GM20431 (cell line): ENCODE data around the gene ATP8A2.

ENCODE experiments used
- in situ Hi-C: fragments of 300-500 bp; cut with MseI, MboI; formaldehyde crosslinking; loops from one replicate; pipeline ENCODE4 v1.15.0; 2020; ENCODE audit warnings: low sequenced_read_pairs; ENCODE audit not compliant: unreplicated experiment

Gene ATP8A2

DNA sequence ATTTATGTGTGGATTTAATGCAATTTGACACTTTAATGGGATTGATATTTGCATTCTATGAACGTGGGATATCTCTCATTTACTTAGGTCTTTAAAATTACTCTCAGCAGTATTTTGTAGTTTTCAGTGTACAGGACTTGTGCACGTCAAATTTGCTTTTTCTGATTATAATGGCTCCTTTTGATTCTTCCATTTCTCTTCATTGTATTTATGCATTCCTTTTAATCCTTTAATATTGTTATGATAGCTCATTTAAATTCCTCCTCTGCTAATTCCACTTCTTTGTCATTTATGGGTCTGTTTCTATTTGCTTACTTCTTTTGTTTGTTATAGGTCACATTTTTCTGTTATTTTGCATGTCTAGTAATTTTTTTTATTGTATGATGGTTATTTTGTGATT, 226.6 kb downstream of the ATP8A2 start:
- in situ Hi-C loops, result no loop called here

DNA sequence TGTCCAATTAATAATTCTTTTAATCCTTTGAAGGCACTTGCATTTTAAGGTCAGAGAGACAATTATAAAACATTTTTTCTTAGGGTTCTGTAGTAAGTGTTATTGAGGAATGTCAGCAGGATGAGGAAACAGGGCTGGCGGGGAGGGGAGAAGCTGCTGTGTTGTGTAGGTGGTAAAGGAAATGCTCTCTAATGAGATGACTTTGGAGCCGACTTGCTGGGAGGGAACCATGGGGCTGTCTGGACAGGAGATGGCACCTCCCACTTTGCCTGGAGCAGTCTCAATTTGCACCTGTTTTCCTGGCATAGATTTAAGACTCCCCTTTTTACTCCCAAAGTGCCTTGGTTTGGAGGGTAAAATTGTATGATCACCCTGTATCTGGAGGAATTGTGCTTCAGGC, 230.4 kb downstream of the ATP8A2 start:
- in situ Hi-C loops, result no loop called here

DNA sequence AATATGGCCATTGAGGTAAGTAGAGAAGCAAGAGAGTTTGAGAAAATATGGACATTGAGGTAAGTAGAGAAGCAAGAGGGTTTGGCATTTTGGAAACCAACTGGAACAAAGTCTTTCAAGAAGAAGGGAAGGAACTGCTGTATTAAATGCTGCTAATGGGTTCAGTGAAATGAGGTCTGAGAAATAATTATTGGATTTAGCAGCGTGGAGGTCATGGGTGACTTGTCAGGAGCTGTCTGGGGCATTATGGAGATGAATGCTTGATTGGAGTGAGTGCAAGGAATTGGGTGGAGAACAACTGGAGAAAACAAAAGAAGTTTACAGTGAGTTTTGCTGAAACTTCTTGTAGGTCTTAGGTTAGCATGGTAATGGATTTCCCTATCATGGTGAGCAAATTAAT, 232.3 kb downstream of the ATP8A2 start:
- in situ Hi-C loops, result no loop called here

GRCh38 chr13:25607096-25607495, 235.3 kb downstream of the ATP8A2 start:
- in situ Hi-C loops, result no loop called here

- in situ Hi-C loops, result no loop called here
Measured at GRCh38 chr13:25608181-25608580, 236.4 kb downstream of the ATP8A2 start.

DNA sequence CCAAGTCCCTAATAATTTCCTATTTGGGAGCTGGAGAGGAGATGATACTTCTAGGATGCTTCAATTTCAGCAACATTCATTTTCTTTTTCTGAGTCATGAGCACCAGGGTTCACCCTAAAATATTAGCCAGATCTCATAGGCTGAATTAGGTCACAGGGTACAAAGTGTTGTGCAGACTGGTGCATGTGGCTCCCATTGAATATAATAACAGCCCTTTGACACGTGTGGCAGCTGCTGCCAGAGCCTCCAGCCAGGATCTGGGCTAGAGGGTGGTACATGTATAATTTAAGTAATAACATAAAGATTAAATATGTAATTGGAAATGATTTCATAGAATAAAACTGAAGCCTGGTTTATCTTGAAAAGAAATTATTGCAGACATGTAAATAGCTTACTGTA, 244.9 kb downstream of the ATP8A2 start:
- in situ Hi-C loops, result no loop called here

DNA sequence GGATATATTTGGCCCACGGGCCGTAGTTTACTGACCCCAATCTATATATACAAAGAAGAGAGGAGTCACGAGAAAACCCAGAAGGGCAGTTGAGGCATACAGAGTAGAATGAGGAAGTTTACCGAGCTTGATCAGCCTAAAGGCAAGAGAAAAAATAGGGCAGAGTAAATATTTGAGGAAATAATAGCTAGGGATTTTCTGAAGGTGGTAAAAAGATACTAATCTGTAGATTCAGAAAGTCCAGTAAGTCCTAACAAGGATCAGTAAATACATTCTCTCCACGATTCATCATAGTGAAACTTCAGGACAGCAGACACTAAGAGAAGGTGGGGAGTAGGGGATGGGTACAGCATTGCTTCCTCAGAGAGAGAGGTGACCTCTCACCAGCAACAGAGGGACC, 248.1 kb downstream of the ATP8A2 start:
- in situ Hi-C loops, result no loop called here

- in situ Hi-C loops, result no loop called here
Measured at GRCh38 chr13:25625414-25625813, 253.6 kb downstream of the ATP8A2 start.

- in situ Hi-C loops, result no loop called here
Measured at GRCh38 chr13:25630329-25630900, 258.6 kb downstream of the ATP8A2 start.

GRCh38 chr13:25632166-25632888, 260.6 kb downstream of the ATP8A2 start:
- in situ Hi-C loops, result no loop called here

DNA sequence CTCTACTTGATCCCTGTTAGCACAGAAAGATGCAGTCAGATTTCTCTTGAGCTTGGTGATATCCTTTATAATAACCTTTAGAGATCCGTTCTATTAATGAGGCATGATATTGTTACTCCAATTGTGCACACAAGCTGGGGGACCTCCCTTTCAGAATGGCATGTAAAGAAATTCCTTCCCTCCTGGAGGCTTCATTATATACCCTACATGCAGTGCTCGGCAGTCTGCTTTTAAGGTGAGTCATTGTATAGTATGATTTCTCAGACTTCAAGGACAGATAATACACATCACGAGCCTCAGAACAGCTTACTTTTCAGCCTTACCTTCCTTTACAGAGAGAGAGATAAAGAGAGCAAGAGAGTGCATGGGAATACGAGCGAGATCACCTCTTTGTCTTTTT, 261.3 kb downstream of the ATP8A2 start:
- in situ Hi-C loops, result no loop called here

DNA sequence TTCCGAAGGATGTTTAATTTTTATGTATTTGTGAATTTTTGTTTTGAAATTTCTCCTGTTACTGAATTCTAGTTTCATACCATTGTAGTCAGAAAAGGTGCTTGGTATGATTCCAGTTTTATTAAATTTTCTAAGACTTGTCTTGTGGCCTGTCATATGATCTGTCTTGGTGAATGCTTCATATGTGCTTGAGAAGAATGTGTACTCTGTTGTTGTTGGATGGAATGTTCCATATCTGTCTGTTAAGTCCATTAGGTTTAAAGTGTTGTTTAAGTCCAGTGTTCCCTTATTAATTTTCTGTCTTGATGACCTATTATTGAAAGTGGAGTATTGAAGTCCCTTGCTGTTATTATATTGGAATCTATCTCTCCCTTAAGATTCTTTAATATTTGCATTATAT, 273.9 kb downstream of the ATP8A2 start:
- in situ Hi-C loops, result no loop called here

- in situ Hi-C loops, result no loop called here
Measured at GRCh38 chr13:25649001-25649633, 277.3 kb downstream of the ATP8A2 start.

- in situ Hi-C loops, result no loop called here
Measured at GRCh38 chr13:25652764-25653163, 281.0 kb downstream of the ATP8A2 start.

GRCh38 chr13:25654322-25654721, 282.5 kb downstream of the ATP8A2 start:
- in situ Hi-C loops, result no loop called here

- in situ Hi-C loops, result no loop called here
Measured at GRCh38 chr13:25657157-25657556, 285.4 kb downstream of the ATP8A2 start.

DNA sequence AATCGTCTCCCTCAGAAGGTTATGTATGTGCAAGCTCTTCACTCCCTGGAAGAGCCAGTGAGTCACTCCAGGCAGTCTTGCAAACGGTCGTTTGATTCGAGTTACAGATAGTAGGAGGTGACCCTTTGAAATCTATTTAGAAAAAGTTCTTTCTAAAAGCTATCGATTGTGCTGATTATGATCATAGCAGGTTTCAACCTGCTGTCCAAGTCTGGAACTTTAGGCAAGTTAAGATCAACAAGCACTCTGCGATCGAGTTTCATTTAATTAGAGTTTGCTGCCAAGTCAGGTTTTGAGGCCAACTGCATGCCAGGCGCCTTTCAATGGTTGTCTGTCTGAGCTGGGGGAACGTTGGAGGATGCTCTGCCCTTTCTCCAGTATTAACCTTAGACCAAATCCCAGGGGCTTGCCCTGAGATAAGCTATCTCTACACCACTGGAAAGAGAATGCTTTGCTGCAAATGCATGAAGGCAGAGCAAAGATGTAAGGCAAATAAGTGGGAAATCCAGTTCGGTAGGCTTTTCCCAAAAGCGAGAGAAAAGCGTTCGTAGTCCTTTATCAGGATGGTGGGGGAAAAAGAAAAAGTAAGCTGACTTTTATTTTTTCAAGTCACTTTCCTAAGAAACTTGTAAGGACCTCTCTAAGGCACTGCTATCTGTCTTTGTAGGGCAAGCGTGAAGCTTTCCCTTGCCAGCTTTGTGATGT, 287.5 kb downstream of the ATP8A2 start:
- in situ Hi-C loops, result no loop called here

DNA sequence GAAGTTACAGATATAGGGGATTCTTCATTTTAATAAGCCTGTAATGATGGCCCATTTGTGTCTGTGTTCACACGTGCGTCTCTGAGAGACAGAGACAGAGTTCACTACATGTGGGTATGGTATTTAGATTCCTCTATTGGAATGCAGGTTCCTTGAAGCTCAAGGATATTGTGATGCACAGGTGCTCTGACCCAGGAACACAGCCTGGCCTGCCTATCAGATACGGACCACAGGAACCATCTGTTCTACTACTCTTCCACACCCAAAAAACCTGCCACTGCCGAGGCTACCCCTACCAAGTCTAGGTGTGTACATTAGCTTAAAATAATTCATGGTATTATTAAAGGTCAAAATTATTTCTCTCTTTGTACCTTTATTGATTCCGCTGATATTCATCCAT, 289.2 kb downstream of the ATP8A2 start:
- in situ Hi-C loops, result no loop called here

DNA sequence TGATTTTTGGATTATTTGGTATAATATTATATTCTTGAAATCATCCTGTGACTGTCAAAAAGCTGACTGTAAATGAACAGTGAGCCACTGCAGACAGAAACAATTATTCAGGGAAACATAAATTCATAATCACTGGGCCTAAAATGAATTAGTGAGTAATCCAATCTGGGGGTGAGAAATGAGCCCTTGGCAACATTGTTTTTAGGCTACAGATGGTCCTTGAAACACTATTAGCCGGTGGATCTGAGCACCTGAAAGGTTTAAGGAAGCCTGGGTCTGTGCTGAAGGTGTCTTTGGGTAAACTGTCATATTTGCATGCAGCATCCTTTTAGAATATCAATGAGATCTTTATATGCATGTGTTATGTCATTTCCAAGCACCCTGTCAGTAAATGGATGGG, 290.7 kb downstream of the ATP8A2 start:
- in situ Hi-C loops, result no loop called here

DNA sequence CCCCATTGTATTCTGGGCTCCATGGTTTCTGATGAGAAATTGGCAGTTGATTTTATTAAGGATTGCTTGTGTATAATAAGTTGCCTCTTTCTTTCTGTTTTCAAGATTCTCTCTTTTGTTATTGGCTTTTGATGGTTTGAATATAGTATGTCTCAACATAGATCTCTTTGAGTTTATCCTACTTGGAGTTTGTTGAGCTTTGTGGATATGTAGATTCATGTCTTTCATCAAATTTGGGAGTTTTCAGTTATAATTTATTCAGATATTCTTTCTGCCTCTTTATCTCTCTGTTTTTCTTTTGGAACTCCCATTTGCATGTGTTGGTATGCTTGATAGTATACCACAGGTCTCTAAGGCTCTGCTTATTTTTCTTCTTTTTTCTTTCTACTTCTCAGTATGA, 296.6 kb downstream of the ATP8A2 start:
- in situ Hi-C loops, result no loop called here

- in situ Hi-C loops, result no loop called here
Measured at GRCh38 chr13:25673711-25674110, 301.9 kb downstream of the ATP8A2 start.
